GM12891 (cell line): Measurements from ENCODE around the gene BPIFB4.

Experiments
- POLR2A ChIP-seq: IDR thresholded peaks from 2 replicates; pipeline ENCODE4 v1.6.1; 2011; ENCODE audit warnings: low read depth, low read length, control low read depth
- POLR2AphosphoS5 ChIP-seq: IDR thresholded peaks from 2 replicates; pipeline ENCODE4 v1.6.1; 2011; ENCODE audit warnings: low read depth, low read length, control low read depth
- TAF1 ChIP-seq: IDR thresholded peaks from 2 replicates; pipeline ENCODE4 v1.6.1; 2011; ENCODE audit warnings: low read depth, low read length, control low read depth

DNA sequence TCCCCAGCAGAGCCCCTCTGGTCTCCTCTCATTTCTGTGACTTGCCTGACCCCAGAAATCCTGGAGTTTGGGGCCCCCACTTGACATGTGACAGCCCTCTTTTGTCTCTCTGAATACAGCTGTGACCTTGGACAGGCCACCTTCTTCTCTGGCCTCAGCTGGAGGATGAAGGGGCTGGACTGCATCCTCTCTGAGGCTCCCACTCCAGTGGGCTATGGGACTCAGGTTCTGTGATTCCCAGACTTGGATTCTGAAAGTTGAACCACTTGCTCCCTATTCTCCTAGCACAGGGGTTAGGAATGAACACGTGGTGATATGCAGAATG, 16.7 kb upstream of the BPIFB4 start:
- no peak for TF ChIP-seq POLR2AphosphoS5
- no peak for TF ChIP-seq POLR2A
- no peak for TF ChIP-seq TAF1
